CD4-positive, alpha-beta T cell treated with Interleukin-15 for 1 hour (primary cell): ENCODE measurements around the gene NACA.

Source experiments
- DNase-seq: peaks from one replicate; pipeline ENCODE4 v3.0.0-alpha.2; 2020

Gene NACA

DNA sequence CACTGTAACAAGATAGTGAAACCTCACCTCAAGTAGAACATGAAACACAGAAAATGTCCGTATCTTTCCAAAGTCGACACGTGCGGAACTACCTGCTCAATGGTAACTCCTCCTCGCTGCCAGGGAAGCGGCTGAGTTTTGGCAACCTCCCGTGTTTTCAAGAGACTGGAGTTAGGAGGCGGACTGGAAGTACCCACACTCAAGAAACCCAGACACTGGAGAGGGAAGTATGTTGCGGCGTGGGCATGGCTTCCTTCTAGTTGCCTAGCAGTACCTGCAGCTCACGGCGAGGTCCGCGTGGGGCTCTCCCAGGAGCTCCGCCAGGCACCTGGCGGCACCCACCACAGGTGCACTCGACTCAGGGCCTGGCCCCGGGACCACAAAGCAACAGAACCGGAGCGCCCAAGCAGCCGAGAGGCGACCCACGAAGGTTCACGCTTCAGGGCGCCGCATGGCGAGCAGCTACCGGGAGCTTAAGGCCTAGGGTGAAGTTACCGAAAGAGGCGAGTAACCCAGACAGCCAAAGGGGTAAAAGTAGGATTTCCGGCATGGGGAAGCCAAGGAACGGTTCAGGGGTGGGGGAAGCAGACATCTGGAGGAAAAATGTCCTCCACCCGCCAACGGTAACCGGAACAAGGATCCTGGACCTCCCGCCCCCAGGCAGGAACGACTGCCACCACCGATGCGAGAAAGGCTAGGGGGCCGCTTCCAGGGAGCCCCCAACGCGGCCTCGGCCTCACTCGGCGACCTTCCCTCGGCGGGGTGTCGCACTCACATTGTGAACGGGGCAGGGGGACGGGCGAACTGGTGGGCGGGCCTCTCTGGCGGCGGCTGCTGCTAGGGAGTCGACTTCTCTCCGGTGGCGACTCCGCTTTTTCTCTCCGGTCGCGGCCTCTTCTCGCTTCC, 37.6 kb downstream of the NACA start:
- DNase-seq = peak; percentile 76

DNA sequence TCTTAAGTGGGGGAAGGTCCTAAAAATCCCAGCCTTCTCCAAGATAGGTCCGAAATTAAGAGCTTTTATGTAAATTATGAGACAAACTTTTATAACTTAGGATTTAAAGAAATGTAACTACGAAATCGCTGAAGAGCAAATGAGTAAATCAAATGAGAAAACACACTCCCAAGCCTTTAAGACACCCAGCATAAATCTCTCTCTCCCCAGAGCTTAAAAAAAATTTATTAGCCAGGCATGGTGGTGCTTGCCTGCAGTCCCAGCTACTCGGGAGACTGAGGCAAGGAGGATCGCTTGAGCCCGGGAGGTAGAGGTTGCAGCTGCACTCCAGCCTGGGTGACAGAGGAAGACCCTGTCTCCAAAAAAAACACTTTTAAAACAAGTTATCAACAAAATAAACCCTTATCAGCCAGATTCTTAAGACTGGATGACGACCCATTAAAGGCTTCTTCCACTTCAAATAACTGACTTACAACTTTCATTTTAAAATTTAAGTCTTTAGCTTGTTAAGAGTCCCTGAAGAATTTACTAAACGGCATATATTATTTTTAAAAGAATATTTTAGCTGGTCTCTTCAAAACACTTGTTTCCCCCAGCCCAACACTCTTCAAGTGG, 40.2 kb downstream of the NACA start:
- no peak for DNase-seq

DNA sequence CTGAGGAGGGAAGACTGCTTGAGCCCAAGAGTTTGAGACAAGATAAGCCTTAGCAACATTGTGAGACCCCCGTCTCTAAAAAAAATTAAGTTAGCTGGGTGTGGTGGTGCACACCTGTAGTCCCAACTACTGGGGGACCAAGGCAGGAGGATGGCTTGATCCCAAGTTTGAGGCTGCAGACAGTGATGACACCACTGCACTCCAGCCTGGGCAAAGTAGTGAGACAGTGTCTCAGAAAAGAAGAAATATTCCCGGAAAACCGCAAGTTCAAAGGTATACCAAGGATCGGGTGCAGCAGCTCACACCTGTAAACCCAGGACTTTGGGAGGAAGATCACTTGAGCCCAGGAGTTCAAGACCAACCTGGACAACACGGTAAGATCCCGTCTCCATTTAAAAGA, 42.8 kb downstream of the NACA start:
- no peak for DNase-seq

DNA sequence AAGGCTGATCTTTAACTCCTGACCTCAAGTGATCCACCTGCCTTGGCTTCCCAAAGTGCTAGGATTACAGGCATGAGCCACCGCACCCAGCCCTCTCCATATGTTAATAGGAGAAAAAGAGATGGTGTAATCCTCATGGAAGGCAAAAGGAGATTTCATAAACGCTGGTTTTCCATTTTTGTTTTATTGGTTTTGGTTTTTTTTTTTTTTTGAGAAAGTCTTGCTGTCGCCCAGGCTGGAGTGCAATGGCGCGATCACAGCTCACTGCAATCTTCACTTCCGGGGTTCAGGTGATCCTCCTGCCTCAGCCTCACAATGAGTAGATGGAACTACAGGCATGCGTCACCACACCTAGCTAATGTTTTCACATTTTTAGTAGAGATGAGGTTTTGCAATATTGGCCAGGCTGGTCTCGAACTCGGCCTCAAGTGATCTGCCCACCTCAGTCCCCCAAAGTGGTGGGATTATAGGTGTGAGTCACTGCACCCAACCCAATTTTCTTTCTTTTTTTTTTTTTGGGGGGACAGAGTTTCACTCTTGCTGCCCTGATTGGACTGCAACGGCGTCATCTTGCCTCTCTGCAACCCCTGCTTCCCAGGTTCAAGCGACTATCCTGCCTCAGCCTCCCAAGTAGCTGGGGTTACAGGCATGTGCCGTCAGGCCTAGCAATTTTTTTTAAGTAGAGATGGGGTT, 45.1 kb downstream of the NACA start:
- no peak for DNase-seq

DNA sequence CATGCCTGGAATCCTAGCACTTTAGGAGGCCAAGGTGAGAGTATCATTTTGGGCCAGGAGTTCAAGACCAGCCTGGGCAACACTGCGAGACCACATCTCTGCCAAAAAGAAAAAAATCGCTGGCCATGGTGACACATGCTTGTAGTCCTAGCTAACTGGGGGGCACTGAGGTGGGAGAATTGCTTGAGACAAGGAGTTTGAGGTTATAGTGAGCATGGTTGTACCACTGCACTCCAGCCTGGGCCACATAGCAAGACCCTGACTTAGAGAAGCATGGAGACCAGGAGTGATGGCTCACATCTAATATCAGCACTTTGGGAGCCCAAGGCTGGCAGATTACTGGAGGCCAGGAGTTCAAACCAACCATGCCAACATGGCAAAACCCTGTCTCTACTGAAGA, 46.2 kb downstream of the NACA start:
- DNase-seq = no peak

DNA sequence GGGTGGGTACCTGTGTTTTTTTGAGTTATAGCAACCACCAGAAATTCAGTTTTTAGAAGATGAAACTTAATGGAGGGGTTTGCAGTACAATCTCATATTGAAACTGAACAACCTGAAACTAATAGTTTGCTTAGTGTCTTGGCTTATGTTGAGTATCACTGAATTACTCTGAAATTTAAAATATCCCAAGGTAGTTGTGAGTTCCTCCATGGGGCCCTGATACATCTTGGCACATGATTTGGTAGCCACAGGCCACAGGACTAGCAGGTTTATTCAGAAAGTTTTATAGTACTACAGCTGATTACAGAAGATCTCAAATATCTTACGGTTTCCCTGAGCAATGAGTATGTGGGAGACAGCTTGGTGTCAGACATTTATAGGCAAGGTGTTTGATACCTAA, 47.4 kb downstream of the NACA start:
- DNase-seq = no peak

DNA sequence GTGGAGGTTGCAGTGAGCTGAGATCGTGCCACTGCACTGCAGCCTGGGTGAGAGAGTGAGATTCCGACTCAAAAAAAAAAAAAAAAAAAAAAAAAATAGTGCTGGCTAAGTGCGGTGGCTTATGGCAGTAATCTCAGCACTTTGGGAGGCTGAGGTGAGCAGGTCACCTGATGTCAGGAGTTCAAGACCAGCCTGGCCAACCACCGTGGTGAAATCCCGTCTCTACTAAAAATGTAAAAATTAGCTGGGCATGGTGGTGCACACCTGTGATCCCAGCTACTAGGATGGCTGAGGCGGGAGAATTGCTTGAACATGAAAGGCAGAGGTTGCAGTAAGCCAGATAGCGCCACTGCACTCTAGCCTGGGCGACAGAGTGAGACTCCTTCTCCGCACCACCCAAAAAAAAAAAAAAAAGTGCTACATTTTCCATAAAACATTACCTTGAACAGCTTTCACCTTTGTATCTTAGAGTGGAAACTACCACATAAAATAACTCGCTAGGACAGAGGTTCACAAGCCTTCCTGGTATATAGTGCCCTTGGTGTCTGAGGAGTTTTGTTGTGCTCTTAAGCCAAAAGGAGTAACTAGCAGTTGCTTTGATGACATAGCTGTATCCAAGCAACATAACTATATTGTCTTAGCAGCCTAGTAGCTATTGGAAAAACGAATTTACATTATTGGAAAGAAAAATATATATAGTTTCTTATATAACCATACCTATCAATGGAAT, 48.1 kb downstream of the NACA start:
- DNase-seq = no peak

DNA sequence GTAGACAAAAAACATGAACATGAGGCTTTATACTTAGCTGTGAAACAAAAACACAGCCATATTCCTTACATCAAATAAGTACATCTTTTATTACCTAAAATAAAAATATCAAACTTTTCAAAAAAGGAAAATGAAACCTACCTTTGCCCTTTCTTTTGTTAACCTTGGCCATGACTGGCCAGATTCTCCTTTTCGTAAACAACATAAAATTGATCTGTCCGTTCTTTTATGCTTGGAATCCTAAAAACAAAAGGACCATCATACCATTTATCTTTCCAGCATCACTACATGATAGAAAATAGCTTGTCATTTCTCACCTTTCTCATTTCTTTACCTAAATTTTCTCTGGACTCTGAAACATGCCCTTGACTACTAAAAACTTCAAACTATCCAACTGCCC, 53.5 kb downstream of the NACA start:
- no peak for DNase-seq

DNA sequence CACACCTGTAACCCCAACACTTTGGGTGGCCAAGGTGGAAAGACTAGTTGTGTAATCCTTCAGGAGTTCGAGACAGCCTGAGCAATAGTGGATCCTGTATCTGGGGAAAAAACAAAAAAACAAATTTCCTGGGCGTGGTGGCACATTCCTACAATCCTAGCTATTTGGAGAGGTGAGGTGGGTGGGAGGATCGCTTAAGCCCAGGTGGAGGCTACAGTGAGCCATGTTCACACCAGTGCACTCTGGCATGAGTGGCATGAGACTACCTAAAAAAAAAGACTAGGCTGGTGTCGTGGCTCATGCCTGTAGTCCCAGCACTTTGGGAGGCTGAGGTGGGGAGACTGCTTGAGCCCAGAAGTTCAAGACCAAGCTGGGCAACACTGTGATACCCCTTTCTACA, 54.3 kb downstream of the NACA start:
- no peak for DNase-seq

DNA sequence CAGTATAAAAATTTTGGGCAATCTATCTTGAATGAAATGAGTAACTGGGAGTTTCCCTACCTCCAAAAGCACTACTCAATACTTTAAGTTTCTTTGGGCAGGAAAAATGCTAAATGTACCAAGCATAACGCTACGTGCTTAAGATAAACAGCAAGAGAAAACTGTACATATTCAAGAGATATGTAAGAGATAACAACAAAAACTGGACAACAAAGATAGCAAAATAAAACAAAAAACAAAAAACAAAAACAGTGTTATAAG, 57.0 kb downstream of the NACA start:
- no peak for DNase-seq
